GM21526 (cell line): ENCODE data around the gene STX7.

Experiments
- ATAC-seq: cut with Tn5 transposase; IDR thresholded peaks from one replicate; pipeline ENCODE4 v1.9.1; 2021; ENCODE audit warnings: moderate library complexity; ENCODE audit not compliant: unreplicated experiment, low FRiP score

Gene STX7

DNA sequence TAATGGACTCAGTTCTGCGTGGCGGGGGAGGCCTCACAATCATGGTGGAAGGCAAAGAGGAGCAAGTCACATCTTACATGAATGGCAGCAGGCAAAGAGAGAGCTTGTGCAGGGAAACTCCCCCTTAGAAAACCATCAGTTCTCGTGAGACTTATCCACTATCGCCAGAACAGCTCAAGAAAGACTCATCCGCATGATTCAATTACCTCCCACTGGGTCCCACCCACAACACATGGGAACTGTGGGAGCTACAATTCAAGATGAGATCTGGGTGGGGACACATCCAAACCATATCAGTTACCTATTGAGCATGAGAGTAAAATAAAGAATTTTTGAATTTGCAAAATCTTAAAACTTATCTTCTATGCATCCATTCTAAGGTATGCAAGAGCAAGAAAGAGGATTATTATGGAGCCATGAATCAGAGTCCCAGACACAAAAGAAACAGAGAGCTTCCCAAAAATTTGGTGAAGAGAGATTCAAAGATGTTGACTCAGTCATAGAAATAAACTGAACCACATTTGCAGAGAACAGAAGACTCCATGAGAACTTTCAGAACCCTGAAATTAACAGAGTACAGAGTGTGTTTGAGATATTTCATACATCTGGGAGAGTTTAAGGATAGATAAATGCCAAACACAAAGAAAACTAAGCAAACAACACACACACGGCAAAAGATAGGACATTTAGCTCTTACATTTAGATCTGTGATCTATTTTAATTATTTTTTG is 94.5 kb downstream of the STX7 start:
- no peak for ATAC-seq

DNA sequence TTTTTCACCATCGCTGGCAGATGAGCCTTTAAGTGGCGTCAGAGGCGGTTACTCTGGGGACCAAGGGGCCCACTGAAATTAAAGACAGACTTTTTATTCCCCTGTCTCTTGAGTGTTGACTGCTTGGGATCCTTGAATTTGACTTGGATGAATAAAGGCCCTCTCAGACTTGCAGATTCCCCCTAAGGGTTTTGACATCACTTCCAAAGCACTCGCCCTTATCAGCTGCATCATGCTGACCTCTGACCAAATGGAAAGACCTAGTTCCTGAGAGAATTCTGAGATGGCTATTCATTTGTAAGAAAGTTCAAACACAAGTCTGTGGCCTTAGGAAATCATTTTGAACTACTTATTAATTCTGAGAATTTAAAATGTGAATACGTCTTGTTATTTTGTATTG is 98.2 kb downstream of the STX7 start:
- ATAC-seq, result no peak

DNA sequence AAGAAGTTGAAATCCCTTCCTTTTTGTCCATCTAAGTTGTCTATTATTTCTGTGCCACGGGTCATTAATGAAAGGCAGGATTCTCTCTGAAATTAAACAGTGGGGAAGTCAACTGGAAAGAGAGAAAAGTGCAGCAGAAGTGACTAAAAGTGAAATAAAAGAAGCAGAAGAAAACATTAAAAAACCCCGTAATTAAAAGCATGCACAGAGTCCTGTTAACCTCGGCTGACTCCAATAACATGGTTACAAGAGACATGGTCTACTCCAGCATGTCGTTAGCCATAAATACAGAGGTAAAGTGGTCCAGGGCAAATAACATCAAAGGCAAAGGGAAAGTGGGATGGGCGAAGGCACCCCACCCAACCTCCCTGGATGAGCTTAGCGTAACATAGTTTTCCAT is 98.6 kb downstream of the STX7 start:
- no peak for ATAC-seq

DNA sequence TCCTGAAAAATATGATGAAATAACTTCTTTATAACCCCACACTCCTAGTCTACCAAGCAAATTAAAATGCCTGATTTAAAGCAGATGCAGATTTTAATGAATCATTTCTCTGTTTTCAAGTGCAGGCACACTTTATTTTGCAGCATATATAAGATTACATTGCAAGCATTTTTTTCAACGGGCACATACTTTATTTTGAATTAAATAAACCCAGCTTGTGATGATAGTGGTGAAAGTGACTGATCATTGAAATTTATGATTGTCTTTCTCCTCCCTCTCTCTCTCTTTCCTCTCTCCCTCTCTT is 99.5 kb downstream of the STX7 start:
- ATAC-seq, result no peak

DNA sequence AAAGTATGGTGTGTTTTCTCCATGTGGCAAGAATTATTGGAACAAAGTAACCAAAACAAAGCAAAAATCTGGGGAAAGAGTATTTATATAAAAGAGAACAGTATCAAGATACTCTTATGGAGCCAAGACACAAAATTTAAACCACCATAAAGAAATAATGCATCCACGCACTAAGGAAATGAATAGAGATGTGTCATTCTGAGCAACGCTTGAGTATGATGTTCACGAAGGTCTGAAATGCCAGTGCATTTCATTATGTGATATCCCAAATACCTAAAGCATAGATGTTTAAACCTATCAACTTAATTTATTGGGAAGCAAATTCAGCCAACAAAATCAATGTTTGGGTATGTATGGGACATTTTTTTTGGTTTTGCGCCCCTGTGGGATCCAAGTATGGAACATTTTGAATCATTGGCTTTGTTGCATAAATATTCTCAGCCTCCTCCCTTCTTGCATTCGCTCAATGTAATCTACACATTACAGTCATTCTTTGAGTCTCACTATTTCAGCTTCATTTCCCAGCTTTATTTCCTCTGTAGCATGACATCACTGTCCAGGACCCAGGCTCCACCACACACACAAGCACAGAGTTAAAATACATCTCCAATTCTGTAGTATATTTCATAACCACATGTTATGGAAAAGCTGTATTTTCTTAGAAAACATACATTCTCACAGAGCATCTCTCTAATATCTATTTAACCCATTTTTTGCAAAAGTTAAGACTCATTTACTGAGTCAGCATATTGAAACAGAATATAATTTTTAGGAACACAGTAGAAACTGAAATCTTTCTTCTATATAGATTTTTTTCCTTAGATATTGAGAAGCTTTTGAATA is 100.0 kb downstream of the STX7 start:
- ATAC-seq, result no peak

DNA sequence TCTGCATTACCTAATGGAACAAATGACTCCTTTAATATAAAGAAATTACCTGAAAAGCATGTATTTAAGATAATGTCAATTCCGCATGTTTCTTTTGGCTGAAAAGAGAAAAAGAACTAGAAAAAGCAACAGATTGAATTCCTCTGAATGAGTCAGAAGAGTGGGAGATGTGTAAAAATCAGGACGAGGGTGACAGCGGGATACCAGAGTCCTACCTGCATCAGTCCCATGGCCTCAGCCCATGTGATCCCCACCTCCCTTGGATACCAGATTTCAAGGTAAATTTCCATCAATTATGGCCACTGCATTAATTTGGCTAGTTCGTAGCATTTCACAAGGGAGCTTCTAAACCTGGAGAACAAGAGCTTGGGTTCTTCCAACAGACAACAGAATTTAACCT is 101.6 kb downstream of the STX7 start:
- ATAC-seq, result no peak

DNA sequence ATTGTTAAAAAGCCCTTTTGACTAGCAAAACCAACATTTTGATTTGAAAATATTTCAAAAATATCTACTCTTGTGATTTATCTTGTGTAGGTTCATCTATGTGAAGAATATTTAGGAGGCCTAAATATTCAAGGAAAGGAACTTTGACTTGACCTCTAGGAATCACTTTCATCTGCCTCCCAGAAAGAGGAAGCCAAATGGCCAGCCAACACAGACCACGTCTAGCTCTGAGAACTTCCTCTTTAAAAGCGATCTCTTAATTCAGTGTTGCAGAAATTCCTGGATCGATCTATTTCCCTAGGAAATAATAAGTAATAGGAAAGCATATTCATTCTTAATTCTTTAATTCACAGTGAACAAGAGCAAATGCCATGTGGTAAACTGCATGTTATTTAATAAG is 102.1 kb downstream of the STX7 start:
- ATAC-seq, result no peak

DNA sequence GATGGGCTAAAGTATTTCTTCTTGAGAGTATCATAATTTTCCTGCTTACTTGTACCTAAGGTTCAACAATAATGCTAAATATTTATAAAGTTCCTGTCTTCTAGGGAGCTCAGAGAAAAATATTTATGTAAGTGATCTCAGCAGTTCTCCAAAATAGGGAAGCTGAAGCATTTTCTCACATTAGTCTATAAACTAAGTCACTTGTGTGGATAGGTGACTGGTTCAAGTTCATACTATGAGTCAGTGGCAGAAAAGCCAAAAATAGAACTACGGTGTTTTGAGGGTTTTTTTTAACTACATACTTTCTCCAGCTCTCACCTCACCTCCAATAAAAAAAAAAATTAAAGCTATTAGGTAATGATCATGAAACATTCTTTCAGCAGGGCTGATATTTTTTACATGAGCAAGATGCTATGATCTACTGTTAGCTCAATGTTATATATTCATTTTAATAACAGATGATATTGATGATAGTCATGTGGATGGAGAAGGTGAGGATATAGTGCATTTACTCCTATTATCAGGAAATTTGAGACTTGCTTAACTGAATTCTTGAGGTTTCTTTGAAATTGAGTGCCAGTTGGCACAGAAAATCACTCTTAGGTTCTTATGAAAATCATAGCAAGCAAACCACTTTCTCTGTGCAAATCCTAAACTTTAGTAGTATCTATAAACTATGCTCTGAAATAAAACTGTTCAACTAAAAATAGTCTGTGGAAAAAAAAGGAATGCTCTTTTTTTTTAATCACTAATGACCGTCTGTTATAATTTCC is 107.6 kb downstream of the STX7 start:
- peak; percentile 53 for ATAC-seq

DNA sequence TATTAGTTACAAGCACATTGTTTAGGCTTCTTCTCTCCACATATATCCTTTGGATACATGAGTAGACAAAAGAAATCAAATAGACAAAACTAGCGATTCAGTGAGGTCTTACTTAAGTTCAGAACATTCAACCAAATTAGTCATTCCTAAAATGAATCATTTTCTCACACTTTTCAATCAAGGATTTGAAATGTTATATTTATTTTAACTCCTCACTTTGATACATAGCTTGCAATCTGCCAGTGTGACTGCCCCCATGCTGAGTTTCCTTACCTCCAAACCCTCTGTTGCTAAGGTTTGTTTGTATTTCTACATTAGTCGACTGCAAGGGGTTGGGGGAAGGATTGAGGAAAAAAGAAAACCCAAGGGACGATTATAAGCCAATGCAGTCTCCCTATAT is 108.2 kb downstream of the STX7 start:
- ATAC-seq, result peak; percentile 6

DNA sequence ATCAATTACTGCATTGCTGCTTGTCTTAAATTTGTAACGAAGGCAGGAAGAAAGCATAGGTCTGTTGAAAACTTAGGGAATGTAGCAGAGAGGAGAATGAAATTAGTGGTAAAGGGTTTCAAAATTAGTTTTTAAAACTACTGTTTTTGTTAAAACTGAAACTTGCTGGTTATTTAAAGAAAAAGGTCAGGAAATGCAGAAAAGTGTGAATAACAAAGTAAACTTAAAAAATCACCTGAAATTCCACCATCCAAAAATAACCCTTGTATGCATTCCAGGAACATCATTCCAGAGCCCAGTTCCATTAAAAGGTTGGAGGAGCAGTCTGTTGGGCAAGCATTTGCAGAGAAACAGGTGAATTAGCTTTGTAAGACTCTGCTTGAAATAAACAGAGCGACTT is 108.6 kb downstream of the STX7 start:
- no peak for ATAC-seq

DNA sequence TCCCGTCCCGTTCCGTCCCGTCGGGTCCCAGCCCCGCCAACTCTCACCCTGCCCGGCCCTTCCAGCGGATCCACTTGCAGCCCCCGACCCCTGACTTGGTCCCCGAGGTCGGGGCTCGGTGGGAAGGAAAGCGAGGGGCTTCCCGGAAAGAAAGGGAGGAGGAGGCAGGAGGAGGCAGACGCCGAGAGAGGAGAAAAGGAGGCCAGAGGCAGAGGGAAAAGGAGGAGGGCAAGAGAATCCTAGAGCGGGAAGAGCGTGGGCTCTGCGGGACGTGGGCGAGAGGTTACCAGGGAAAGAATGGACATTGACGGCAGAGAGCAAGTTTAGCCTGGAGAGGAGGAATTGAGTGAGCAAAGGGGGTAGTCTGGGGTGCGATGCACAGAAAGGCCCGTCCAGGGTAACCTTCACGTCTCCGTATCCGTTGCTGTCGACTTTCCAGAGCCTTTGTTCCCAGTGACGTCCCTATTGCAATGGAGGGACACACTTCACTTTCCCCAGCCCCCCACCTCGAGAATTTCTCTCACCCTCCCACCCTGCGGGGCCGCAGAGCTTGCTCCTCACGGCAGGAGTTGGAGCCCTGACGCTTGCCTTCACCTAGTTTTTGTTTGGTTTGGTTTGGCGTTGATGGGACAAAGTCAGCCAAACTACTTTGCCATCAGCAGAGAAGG is 111.2 kb downstream of the STX7 start:
- ATAC-seq, result no peak

DNA sequence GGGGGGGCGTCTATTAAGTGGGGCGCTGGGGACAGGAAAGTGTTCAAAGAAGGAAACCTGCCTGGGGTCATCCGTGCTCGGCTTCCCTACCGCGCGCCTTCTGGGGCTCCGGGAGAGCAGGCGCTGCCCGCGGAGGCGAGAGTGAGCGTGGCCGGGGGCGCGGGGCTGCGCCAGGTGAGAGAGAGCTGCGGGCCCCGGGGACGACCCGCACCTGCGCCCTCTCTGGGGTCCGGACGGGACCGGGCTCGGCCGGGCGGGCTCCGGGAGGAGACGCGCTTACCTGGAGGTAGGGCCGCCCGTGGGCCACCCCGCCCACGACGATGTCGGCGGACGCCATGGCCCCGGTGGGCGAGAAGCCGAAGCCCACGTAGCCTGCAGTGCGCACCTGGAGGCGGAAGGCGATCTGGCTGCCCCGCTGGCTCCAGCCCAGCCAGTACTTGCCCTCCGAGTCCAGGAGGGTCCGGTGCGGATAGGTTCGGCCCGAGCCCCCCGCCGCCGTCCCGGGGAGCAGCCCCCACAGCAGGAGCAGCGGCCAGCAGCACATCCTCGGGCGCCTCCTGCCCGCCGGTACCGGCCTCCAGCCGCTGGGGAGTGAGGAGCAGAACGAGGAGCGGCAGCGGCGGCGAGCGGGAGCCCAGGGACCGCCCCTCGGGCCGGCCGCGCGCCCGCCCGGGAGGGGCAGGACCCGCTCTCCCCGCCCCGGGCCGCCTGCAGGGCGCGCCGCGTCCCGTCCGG is 111.9 kb downstream of the STX7 start, which contains the start of gene MOXD1:
Gene MOXD1, minus strand, starts transcription at position 593 of the 735 bp plus-strand sequence. Its CDS starts 49 bp downstream, at position 544.
- ATAC-seq, result peak; percentile 50

DNA sequence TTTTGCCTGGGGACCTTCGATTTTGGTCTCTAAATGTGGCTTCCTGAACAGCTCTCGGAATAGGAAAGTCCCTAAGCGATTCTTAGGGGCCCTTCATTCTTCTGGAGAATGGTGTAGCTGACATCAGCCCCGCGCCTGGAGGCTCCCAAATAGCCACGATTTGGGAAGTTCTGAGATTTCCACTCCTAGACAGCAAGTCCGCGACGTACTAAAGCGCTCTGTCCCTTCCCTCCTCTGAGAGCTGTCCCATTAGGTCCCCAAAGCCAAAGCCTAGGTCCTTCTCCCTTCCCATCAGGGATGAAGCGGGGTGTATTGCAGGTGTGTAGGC is 112.4 kb downstream of the STX7 start:
- ATAC-seq, result no peak

DNA sequence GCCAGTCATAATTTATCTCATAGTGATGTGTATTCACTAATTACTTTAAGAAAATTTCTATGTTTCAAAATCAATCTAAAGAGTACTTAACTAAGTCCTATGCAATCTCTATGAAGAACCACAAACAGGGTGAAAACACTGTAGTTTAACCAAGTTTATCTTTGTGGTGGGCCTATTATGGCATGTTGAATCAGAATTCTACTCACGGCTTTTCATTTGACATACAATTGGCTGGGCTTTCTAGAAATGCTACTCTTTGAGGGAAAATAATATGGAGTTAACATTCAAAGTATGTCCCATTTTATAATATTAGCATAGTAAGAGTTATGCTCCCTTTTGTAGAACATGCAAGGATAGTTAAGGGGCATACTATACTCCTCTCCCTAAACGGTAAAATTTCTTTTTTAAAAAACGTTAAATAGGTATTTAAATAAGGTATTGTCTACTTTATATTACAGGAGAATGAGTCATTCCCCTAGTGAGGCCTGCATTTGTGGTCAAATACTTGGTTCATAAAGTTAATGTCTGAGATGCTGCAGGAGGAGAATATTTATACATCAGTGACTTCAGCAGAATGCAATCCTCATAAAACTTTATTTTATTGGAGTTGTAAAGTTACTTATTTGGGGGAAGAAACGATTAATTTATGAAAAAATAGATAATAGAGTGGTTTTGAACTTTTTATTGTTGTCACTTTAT is 113.4 kb downstream of the STX7 start:
- no peak for ATAC-seq
